Endodermal cell (in vitro differentiated cells): Measurements from ENCODE around the gene AAK1. TPM values are rescaled to one million over a fixed set of nuclear protein-coding genes. Genes with fewer than 3 reads are reported as not detected.

Experiments
- DNase-seq: peaks from one replicate; pipeline ENCODE4 v3.0.0-alpha.2; 2017
- H3K27ac ChIP-seq: 2 replicates; pipeline ENCODE4 v1.5.1; 2013; ENCODE audit warnings: mild to moderate bottlenecking, low read depth, low read length, moderate library complexity
- H3K27me3 ChIP-seq: 2 replicates; pipeline ENCODE4 v1.6.1; 2013; ENCODE audit warnings: mild to moderate bottlenecking, low read length, moderate library complexity; ENCODE audit not compliant: insufficient read depth, control insufficient read depth, poor library complexity, severe bottlenecking
- H3K36me3 ChIP-seq: 2 replicates; pipeline ENCODE4 v1.7.0; 2013; ENCODE audit warnings: mild to moderate bottlenecking, low read length, moderate library complexity; ENCODE audit not compliant: control insufficient read depth, insufficient read depth
- H3K4me1 ChIP-seq: one replicate; pipeline ENCODE4 v1.7.0; 2013; ENCODE audit warnings: low read length; ENCODE audit not compliant: control insufficient read depth, insufficient read depth
- H3K4me3 ChIP-seq: 2 replicates; pipeline ENCODE4 v1.5.1; 2013; ENCODE audit warnings: mild to moderate bottlenecking, low read length, moderate library complexity
- H3K9ac ChIP-seq: 2 replicates; pipeline ENCODE4 v1.6.1; 2013; ENCODE audit warnings: mild to moderate bottlenecking, low read length, moderate library complexity; ENCODE audit not compliant: poor library complexity, severe bottlenecking; ENCODE audit errors: extremely low read depth
- H3K9me3 ChIP-seq: 2 replicates; pipeline ENCODE4 v1.6.1; 2013; ENCODE audit warnings: mild to moderate bottlenecking, low read length, moderate library complexity; ENCODE audit not compliant: control insufficient read depth
- H3K27ac Mint-ChIP-seq: 2 replicates; pipeline ENCODE4 v1.8.0; 2020; ENCODE audit warnings: mixed read lengths
- H3K27me3 Mint-ChIP-seq: 2 replicates; pipeline ENCODE4 v1.8.0; 2021; ENCODE audit warnings: mild to moderate bottlenecking, mixed read lengths; ENCODE audit not compliant: insufficient read depth
- H3K36me3 Mint-ChIP-seq: 2 replicates; pipeline ENCODE4 v1.8.0; 2020; ENCODE audit warnings: low read depth, mixed read lengths
- H3K4me1 Mint-ChIP-seq: 2 replicates; pipeline ENCODE4 v1.8.0; 2020; ENCODE audit warnings: mixed read lengths
- H3K4me3 Mint-ChIP-seq: 2 replicates; pipeline ENCODE4 v1.8.0; 2020; ENCODE audit warnings: mild to moderate bottlenecking, moderate library complexity, mixed read lengths
- H3K9me3 Mint-ChIP-seq: 2 replicates; pipeline ENCODE4 v1.8.0; 2020; ENCODE audit warnings: mild to moderate bottlenecking, mixed read lengths
- WGBS, 2 experiments: methylation state at CpG; one replicate each; pipeline versions ENCODE4 v1.1.5 to v1.1.7; 2013; ENCODE audit warnings: missing lambda C conversion rate in 2 of 2, mixed read lengths in 1 of 2; ENCODE audit not compliant: insufficient coverage in 1 of 2, insufficient read length in 1 of 2; 5-methylcytosine and 5-hydroxymethylcytosine counted together
- total RNA-seq, 2 donors: library from RNA; stranded (reverse); fragmentation: NEBNext Ultra II Directional in 1 of 2; extraction: Animal tissue kit (Norgen Biotek cat#: 25700) in 1 of 2; gene quantifications; 2 replicates in 1 of 2; 3 replicates in 1 of 2; pipeline ENCODE4 v1.2.1, GENCODE V29; 2021
- TF ChIP-seq, protein P1 (sequence below): fragments of 200-600 bp; sonication (generic); conservative IDR thresholded peaks from 2 replicates; pipeline ENCODE4 v1.5.0; 2021; ENCODE audit warnings: antibody characterized with exemption, mild to moderate bottlenecking

AAK1 gene
- total RNA-seq, 2 donors from 2014 or later = 29.2 to 34.7 TPM

- no peak for DNase-seq
- H3K4me1 ChIP-seq = no peaks in the 10 kb centered on the region
- TF ChIP-seq, protein P1, sequence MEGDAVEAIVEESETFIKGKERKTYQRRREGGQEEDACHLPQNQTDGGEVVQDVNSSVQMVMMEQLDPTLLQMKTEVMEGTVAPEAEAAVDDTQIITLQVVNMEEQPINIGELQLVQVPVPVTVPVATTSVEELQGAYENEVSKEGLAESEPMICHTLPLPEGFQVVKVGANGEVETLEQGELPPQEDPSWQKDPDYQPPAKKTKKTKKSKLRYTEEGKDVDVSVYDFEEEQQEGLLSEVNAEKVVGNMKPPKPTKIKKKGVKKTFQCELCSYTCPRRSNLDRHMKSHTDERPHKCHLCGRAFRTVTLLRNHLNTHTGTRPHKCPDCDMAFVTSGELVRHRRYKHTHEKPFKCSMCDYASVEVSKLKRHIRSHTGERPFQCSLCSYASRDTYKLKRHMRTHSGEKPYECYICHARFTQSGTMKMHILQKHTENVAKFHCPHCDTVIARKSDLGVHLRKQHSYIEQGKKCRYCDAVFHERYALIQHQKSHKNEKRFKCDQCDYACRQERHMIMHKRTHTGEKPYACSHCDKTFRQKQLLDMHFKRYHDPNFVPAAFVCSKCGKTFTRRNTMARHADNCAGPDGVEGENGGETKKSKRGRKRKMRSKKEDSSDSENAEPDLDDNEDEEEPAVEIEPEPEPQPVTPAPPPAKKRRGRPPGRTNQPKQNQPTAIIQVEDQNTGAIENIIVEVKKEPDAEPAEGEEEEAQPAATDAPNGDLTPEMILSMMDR = no peak
- peaks cover 6% of the 10 kb centered on the region for H3K36me3 Mint-ChIP-seq
- WGBS, 2 experiments = 84% methylated on average over 3 of the region's 3 CpGs; no CpG with 5 or more reads in 1 of the 2 experiments
- H3K4me1 Mint-ChIP-seq = peaks cover 5% of the 10 kb centered on the region
- H3K27me3 ChIP-seq = no peaks in the 10 kb centered on the region
- H3K9me3 Mint-ChIP-seq = no peaks in the 10 kb centered on the region
- no peaks in the 10 kb centered on the region for H3K9me3 ChIP-seq
- H3K9ac ChIP-seq = no peak overlapping the region
- H3K27ac Mint-ChIP-seq = no peak overlapping the region
- no peak overlapping the region for H3K4me3 Mint-ChIP-seq
- H3K36me3 ChIP-seq = no peaks in the 10 kb centered on the region
- no peak overlapping the region for H3K4me3 ChIP-seq
- H3K27ac ChIP-seq = no peak overlapping the region
- H3K27me3 Mint-ChIP-seq = no peaks in the 10 kb centered on the region
Measured at GRCh38 chr2:69495008-69495407, 148.5 kb downstream of the AAK1 start.

GRCh38 chr2:69494126-69494525, 149.4 kb downstream of the AAK1 start:
- H3K27me3 ChIP-seq = no peaks in the 10 kb centered on the region
- no peak overlapping the region for H3K9ac ChIP-seq
- DNase-seq = no peak
- no peaks in the 10 kb centered on the region for H3K9me3 ChIP-seq
- Mint-ChIP-seq H3K27me3 (no peaks in the 10 kb centered on the region), H3K4me1 (peaks cover 3% of the 10 kb centered on the region), H3K4me3 (no peak overlapping the region), H3K36me3 (peaks cover 9% of the 10 kb centered on the region), H3K27ac (peak overlapping the region; percentile 19), H3K9me3 (no peaks in the 10 kb centered on the region)
- no peaks in the 10 kb centered on the region for H3K4me1 ChIP-seq
- no peak overlapping the region for H3K27ac ChIP-seq
- 92% methylated on average over 3 of the region's 3 CpGs for WGBS, 2 experiments
- H3K36me3 ChIP-seq = no peaks in the 10 kb centered on the region
- H3K4me3 ChIP-seq = no peak overlapping the region
- TF ChIP-seq, protein P1 = no peak

- H3K36me3 ChIP-seq = no peaks in the 10 kb centered on the region
- H3K9me3 ChIP-seq = no peaks in the 10 kb centered on the region
- no peaks in the 10 kb centered on the region for H3K4me1 ChIP-seq
- Mint-ChIP-seq H3K9me3 (no peaks in the 10 kb centered on the region), H3K27me3 (no peaks in the 10 kb centered on the region), H3K27ac (peak overlapping the region; percentile 46), H3K36me3 (peaks cover 7% of the 10 kb centered on the region), H3K4me3 (no peak overlapping the region), H3K4me1 (peaks cover 3% of the 10 kb centered on the region)
- peak overlapping the region; percentile 55 for H3K27ac ChIP-seq
- H3K9ac ChIP-seq = no peak overlapping the region
- no peak for DNase-seq
- TF ChIP-seq, protein P1 = no peak
- no peaks in the 10 kb centered on the region for H3K27me3 ChIP-seq
- no peak overlapping the region for H3K4me3 ChIP-seq
- WGBS, 2 experiments = 64 to 93% methylated on average over 6 of the region's 6 CpGs
Measured at GRCh38 chr2:69493268-69493667, 150.3 kb downstream of the AAK1 start.
